ENCODE data around the gene PRSS50.
"Not testable (repeated sequence)": the region's sequence is repeated elsewhere in the genome, so short reads cannot be mapped to it uniquely, and the experiment has no call there.

- TF ChIP-seq CTCF (IDR thresholded peaks at IDR 0.05); ZFX (IDR thresholded peaks at IDR 0.05; ENCODE audit: borderline replicate concordance): not testable (repeated sequence)
These were observed 21.9 kb upstream of the PRSS50 start for GRCh38 chr3:46739565-46739964.

Measured in 22Rv1 (cell line).